Measurements from ENCODE around the gene FGD4. TPM values are rescaled to one million over a fixed set of nuclear protein-coding genes. Genes with fewer than 3 reads are reported as not detected.
A peak's percentile ranks its signal among the peaks of the same experiment; 100 is the strongest.

Gene FGD4
- total and polyA plus RNA-seq, 9 of the 15 experiments (the other 6 are each of a cell fraction or from before 2014, with no cell fraction given), result 0.05 to 0.51 (median 0.27) TPM

DNA sequence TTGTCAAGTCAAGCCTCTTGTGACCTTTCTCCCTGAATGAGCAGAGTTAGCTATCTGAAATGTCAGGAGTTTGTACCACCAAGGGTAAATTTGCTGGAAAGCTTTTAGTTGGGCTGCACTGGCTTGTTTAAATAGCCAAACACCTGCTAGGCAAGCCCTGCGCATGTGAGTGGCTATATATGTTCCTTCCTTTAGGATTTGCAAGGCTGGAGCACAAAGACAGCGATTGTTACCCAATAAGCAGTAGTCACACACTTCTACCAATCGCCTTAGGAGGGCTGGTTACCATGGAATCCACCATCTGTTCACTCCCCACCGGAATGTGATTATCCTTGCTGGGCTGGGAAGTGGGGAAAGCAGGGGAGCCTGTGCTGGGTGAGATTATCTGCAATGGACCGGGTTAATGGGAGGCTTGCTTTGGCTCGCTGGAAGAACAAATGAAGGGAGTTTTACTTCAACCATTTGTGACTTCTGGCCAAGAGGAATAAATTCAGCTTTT, 102.5 kb downstream of the FGD4 start:
- no peaks in the 10 kb centered on the region for H3K36me3 ChIP-seq (ENCODE audit: control insufficient read depth, insufficient read depth, low read length)
- CTCF ChIA-PET (ENCODE audit: low intra/inter-chr PET ratio), result no interaction called here
- H3K79me2 ChIP-seq (ENCODE audit: control insufficient read depth, insufficient read depth, low read length), result no peaks in the 10 kb centered on the region
- no peak overlapping the region for H3K9ac ChIP-seq (ENCODE audit: insufficient read depth in 1 of 2, low read depth in 2 of 2, low read length in 2 of 2)
- H2AFZ ChIP-seq (ENCODE audit: low read depth, low read length), result no peak overlapping the region
- intact Hi-C loops (cut with micrococcal nuclease), result no loop called here
- FAIRE-seq, result no peak
- no peak for ATAC-seq
- no peaks in the 10 kb centered on the region for H3K9me1 ChIP-seq (ENCODE audit: control insufficient read depth, insufficient read depth, low read length)
- H3K4me2 ChIP-seq (ENCODE audit: insufficient read depth, low read length), result no peak overlapping the region
- in situ Hi-C loops (cut with MboI), result no loop called here
- DNase-seq (ENCODE audit: extremely low read depth in 1 of 4, low spot score in 3 of 4), result no peak
- no TSS peak for BruUV-seq (replicated peaks)
- no peak overlapping the region for H3K27ac ChIP-seq (ENCODE audit: extremely low read depth, low read depth, low read length)
- 0 out of 4 replicates have a peak, but pooled peaks of 1 of the 2 experiments have one; percentile 32 for TF ChIP-seq NRF1 (conservative IDR thresholded peaks at IDR 0.05 in 1 of 2, IDR thresholded peaks at IDR 0.05 in 1 of 2)
- TF ChIP-seq PRPF4 (IDR thresholded peaks at IDR 0.05; ENCODE audit: insufficient read depth, low read depth, low read length, poor library complexity, severe bottlenecking), result no peak
- 0% methylated on average over 6 of the region's 6 CpGs for WGBS (ENCODE audit: insufficient coverage, low coverage, missing lambda C conversion rate)
- H3K4me1 ChIP-seq (replicated peaks in 1 of 2; ENCODE audit: control insufficient read depth in 2 of 2, insufficient read depth in 2 of 2, low read length in 2 of 2), result no peaks in the 10 kb centered on the region
- POLR2A ChIA-PET, result no interaction called here
- H3K27me3 ChIP-seq (ENCODE audit: control insufficient read depth in 2 of 2, insufficient read depth in 2 of 2, low read length in 2 of 2), result peaks cover 10 to 15% of the 10 kb centered on the region in 2 experiments
- no peak overlapping the region for H3K4me3 ChIP-seq
- no peaks in the 10 kb centered on the region for H4K20me1 ChIP-seq (replicated peaks; ENCODE audit: control insufficient read depth, insufficient read depth, low read length)
- no peaks in the 10 kb centered on the region for H3K9me3 ChIP-seq (replicated peaks; ENCODE audit: control insufficient read depth, insufficient read depth, low read depth, low read length)

DNA sequence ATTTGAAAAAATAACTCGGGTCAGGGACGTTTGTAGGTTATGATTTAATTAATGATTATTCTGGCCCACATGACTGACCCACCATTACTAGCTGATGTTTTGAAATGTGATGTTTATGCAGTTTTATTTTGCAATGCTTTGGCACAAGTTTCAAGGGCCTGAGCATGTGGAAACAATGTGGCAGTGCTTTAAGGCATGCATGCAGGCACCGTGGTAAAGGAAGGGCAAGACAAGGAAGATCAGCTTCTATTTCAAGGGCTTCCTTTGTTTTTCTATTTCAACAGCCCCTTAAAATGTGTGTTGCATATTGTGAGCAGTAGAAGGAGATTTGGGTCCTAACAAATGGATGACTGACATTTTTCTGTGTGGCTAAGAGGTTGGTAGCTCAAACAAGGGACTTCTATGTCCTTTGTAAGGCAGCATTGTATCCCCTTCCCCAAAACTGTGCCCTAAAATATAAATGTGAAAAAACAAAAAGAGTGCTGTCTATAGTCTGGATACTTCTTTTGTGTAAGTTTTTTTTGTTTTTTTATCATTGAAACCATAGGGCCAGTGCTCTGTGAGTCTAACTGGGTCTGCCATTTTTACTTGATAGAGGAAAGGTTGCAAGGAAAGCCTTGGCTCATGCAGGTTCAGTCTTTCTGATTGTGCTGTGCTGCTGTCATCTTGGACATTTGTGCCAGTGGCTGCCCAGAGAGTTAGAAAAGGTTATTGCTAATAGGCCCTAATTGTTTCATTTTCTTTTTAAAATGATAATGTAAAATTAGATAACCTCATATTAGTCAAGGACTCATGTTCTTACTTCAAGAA, 103.5 kb downstream of the FGD4 start:
- Histone ChIP-seq H3K9ac (ENCODE audit: insufficient read depth in 1 of 2, low read depth in 2 of 2, low read length in 2 of 2) (no peak overlapping the region), H3K9me3 (replicated peaks; ENCODE audit: control insufficient read depth, insufficient read depth, low read depth, low read length) (no peaks in the 10 kb centered on the region), H3K79me2 (ENCODE audit: control insufficient read depth, insufficient read depth, low read length) (no peaks in the 10 kb centered on the region), H3K4me1 (replicated peaks in 1 of 2; ENCODE audit: control insufficient read depth in 2 of 2, insufficient read depth in 2 of 2, low read length in 2 of 2) (no peaks in the 10 kb centered on the region), H3K36me3 (ENCODE audit: control insufficient read depth, insufficient read depth, low read length) (no peaks in the 10 kb centered on the region), H3K27ac (ENCODE audit: extremely low read depth, low read depth, low read length) (no peak overlapping the region), H3K27me3 (ENCODE audit: control insufficient read depth in 2 of 2, insufficient read depth in 2 of 2, low read length in 2 of 2) (peaks cover 7 to 17% of the 10 kb centered on the region in 2 experiments), H2AFZ (ENCODE audit: low read depth, low read length) (no peak overlapping the region), H3K4me2 (ENCODE audit: insufficient read depth, low read length) (no peak overlapping the region), H3K9me1 (ENCODE audit: control insufficient read depth, insufficient read depth, low read length) (no peaks in the 10 kb centered on the region), H3K4me3 (no peak overlapping the region), H4K20me1 (replicated peaks; ENCODE audit: control insufficient read depth, insufficient read depth, low read length) (no peaks in the 10 kb centered on the region)
- ATAC-seq, result no peak
- no peak for FAIRE-seq
- no TSS peak for BruUV-seq (replicated peaks)
- ChIA-PET POLR2A (interaction anchor here (0.8 kb wide), 1 partner anchor 45 kb away, joined by 3 read pairs; no protein-coding TSS in a partner anchor), CTCF (ENCODE audit: low intra/inter-chr PET ratio) (no interaction called here)
- in situ Hi-C loops (cut with MboI), result no loop called here
- 0% methylated on average over 3 of the region's 3 CpGs for WGBS (ENCODE audit: insufficient coverage, low coverage, missing lambda C conversion rate)
- intact Hi-C loops (cut with micrococcal nuclease), result no loop called here
- no peak for DNase-seq (ENCODE audit: extremely low read depth in 1 of 4, low spot score in 3 of 4)
- TF ChIP-seq ZNF184 (CRISPR knock-in tag; IDR thresholded peaks at IDR 0.05), result no peak
- no peak for TF ChIP-seq TEAD2 (tag; IDR thresholded peaks at IDR 0.05)
- TF ChIP-seq, protein P1, sequence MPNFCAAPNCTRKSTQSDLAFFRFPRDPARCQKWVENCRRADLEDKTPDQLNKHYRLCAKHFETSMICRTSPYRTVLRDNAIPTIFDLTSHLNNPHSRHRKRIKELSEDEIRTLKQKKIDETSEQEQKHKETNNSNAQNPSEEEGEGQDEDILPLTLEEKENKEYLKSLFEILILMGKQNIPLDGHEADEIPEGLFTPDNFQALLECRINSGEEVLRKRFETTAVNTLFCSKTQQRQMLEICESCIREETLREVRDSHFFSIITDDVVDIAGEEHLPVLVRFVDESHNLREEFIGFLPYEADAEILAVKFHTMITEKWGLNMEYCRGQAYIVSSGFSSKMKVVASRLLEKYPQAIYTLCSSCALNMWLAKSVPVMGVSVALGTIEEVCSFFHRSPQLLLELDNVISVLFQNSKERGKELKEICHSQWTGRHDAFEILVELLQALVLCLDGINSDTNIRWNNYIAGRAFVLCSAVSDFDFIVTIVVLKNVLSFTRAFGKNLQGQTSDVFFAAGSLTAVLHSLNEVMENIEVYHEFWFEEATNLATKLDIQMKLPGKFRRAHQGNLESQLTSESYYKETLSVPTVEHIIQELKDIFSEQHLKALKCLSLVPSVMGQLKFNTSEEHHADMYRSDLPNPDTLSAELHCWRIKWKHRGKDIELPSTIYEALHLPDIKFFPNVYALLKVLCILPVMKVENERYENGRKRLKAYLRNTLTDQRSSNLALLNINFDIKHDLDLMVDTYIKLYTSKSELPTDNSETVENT (CRISPR knock-in tag; IDR thresholded peaks at IDR 0.05), result no peak
- TF ChIP-seq NFE2 (IDR thresholded peaks at IDR 0.05; ENCODE audit: low read depth), result no peak
- no peak for TF ChIP-seq GATAD2A (IDR thresholded peaks at IDR 0.05)
- no peak for TF ChIP-seq TBL1XR1 (IDR thresholded peaks at IDR 0.05; ENCODE audit: low read length in 2 of 2)
- no peak for TF ChIP-seq ETV1 (tag; conservative IDR thresholded peaks at IDR 0.05; ENCODE audit: low read depth)
- TF ChIP-seq, protein P2, sequence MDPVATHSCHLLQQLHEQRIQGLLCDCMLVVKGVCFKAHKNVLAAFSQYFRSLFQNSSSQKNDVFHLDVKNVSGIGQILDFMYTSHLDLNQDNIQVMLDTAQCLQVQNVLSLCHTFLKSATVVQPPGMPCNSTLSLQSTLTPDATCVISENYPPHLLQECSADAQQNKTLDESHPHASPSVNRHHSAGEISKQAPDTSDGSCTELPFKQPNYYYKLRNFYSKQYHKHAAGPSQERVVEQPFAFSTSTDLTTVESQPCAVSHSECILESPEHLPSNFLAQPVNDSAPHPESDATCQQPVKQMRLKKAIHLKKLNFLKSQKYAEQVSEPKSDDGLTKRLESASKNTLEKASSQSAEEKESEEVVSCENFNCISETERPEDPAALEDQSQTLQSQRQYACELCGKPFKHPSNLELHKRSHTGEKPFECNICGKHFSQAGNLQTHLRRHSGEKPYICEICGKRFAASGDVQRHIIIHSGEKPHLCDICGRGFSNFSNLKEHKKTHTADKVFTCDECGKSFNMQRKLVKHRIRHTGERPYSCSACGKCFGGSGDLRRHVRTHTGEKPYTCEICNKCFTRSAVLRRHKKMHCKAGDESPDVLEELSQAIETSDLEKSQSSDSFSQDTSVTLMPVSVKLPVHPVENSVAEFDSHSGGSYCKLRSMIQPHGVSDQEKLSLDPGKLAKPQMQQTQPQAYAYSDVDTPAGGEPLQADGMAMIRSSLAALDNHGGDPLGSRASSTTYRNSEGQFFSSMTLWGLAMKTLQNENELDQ (CRISPR knock-in tag; IDR thresholded peaks at IDR 0.05; ENCODE audit: borderline replicate concordance), result no peak

Measured in K562 (cell line).